Fibroblast of villous mesenchyme (primary cell): ENCODE measurements around the gene ADAMTS18. TPM values are rescaled to one million over a fixed set of nuclear protein-coding genes. Genes with fewer than 3 reads are reported as not detected.

Experiments used
- DNase-seq: peaks from one replicate; pipeline ENCODE4 v3.0.0-alpha.2; 2010; ENCODE audit warnings: low read depth
- H3K4me3 ChIP-seq: 2 replicates; pipeline ENCODE4 v1.5.1; 2011; ENCODE audit warnings: low read depth, mild to moderate bottlenecking, low read length
- CTCF ChIP-seq: IDR thresholded peaks from 2 replicates; pipeline ENCODE4 v1.5.1; 2012; ENCODE audit warnings: low read depth, mild to moderate bottlenecking, low read length; ENCODE audit not compliant: insufficient read depth
- total RNA-seq: library from RNA; depleted of rRNA; stranded (reverse); fragments of >200 nt; gene quantifications from 2 replicates; pipeline ENCODE4 v1.2.3, GENCODE V29; 2012

The ADAMTS18 gene
- total RNA-seq, 1 donor: not detected

- H3K4me3 ChIP-seq: no peak overlapping the region
- TF ChIP-seq CTCF: no peak
- DNase-seq: no peak
Measured at GRCh38 chr16:77450790-77451487, 16.1 kb upstream of the ADAMTS18 start.

- TF ChIP-seq CTCF: no peak
- H3K4me3 ChIP-seq: no peak overlapping the region
- DNase-seq: no peak
Measured at GRCh38 chr16:77449208-77449607, 14.4 kb upstream of the ADAMTS18 start.

- H3K4me3 ChIP-seq: no peak overlapping the region
- no peak for TF ChIP-seq CTCF
- no peak for DNase-seq
Measured at GRCh38 chr16:77445324-77445723, 10.5 kb upstream of the ADAMTS18 start.

- TF ChIP-seq CTCF: no peak
- no peak overlapping the region for H3K4me3 ChIP-seq
- DNase-seq: no peak
Measured at GRCh38 chr16:77444147-77444460, 9.3 kb upstream of the ADAMTS18 start.

- DNase-seq: no peak
- no peak overlapping the region for H3K4me3 ChIP-seq
- no peak for TF ChIP-seq CTCF
Measured at GRCh38 chr16:77443357-77444146, 8.7 kb upstream of the ADAMTS18 start.

GRCh38 chr16:77442078-77442477, 7.2 kb upstream of the ADAMTS18 start:
- no peak for TF ChIP-seq CTCF
- no peak overlapping the region for H3K4me3 ChIP-seq
- no peak for DNase-seq
